Neural progenitor cell (in vitro differentiated cells): ENCODE data around the gene ATP4A.

Experiments
- CTCF ChIP-seq: fragments of 200-600 bp; sonication (generic); IDR thresholded peaks from 2 replicates; pipeline ENCODE4 v1.5.1; 2017; ENCODE audit warnings: antibody characterized with exemption, mild to moderate bottlenecking
- EZH2 ChIP-seq: fragments of 200-600 bp; sonication (generic); IDR thresholded peaks from 2 replicates; pipeline ENCODE4 v1.6.1; 2017; ENCODE audit warnings: antibody characterized with exemption, mild to moderate bottlenecking, moderate library complexity
- EZH2phosphoT487 ChIP-seq: fragments of 200-600 bp; sonication (generic); IDR thresholded peaks from 2 replicates; pipeline ENCODE4 v1.6.1; 2017; ENCODE audit warnings: antibody characterized with exemption

DNA sequence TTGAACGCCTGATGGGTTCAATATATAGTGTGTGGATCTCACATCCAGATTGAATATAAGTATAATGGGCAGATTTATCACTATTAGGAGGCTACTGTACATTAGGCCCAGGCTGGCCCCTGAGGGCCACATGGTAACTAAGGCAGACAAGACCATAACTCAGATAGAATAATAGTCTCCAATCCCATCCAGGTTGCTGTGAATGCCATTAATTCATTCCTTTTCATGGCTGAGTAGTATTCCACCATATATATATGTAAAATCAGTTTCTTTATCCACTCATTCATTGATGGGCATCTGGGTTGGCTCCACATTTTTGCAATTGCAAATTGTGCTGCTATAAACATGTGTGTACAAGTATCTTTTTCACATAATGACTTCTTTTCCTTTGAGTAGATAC lies 14.5 kb upstream of the ATP4A start:
- no peak for TF ChIP-seq CTCF
- no peak for TF ChIP-seq EZH2
- TF ChIP-seq EZH2phosphoT487 = no peak
